Activated T-cell treated with anti-CD3 and anti-CD28 coated beads, Interleukin-2, amount 50 U/mL, for 4 hours (primary cell): Measurements from ENCODE around the gene TEX19. TPM values are rescaled to one million over a fixed set of nuclear protein-coding genes. Genes with fewer than 3 reads are reported as not detected.
"Not testable (repeated sequence)": the region's sequence is repeated elsewhere in the genome, so short reads cannot be mapped to it uniquely, and the experiment has no call there.

ENCODE experiments used
- ATAC-seq, 2 donors: fragments of 200-7000 bp; cut with Tn5 transposase; one replicate each; pipeline ENCODE4 v1.10.0; 2021
- DNase-seq: peaks from one replicate; pipeline ENCODE4 v3.0.0-alpha.2; 2020
- H3K27me3 Mint-ChIP-seq: one replicate; pipeline ENCODE4 v1.8.0; 2021; ENCODE audit warnings: low read depth, mixed read lengths
- H3K36me3 Mint-ChIP-seq: one replicate; pipeline ENCODE4 v1.8.0; 2022; ENCODE audit warnings: mixed read lengths; ENCODE audit not compliant: insufficient read depth
- H3K4me1 Mint-ChIP-seq: one replicate; pipeline ENCODE4 v1.8.0; 2021; ENCODE audit warnings: low read depth, mixed read lengths
- H3K4me3 Mint-ChIP-seq: one replicate; pipeline ENCODE4 v1.8.0; 2021; ENCODE audit warnings: mild to moderate bottlenecking, moderate library complexity, mixed read lengths
- H3K9me3 Mint-ChIP-seq: one replicate; pipeline ENCODE4 v1.8.0; 2021; ENCODE audit warnings: mixed read lengths
- total RNA-seq, 3 donors: library from RNA; stranded (reverse); gene quantifications; one replicate each; pipeline ENCODE4 v1.2.1, GENCODE V29; 2021

The TEX19 gene
- total RNA-seq, 3 donors from 2014 or later: 0.16 to 0.38 (median 0.25) TPM

DNA sequence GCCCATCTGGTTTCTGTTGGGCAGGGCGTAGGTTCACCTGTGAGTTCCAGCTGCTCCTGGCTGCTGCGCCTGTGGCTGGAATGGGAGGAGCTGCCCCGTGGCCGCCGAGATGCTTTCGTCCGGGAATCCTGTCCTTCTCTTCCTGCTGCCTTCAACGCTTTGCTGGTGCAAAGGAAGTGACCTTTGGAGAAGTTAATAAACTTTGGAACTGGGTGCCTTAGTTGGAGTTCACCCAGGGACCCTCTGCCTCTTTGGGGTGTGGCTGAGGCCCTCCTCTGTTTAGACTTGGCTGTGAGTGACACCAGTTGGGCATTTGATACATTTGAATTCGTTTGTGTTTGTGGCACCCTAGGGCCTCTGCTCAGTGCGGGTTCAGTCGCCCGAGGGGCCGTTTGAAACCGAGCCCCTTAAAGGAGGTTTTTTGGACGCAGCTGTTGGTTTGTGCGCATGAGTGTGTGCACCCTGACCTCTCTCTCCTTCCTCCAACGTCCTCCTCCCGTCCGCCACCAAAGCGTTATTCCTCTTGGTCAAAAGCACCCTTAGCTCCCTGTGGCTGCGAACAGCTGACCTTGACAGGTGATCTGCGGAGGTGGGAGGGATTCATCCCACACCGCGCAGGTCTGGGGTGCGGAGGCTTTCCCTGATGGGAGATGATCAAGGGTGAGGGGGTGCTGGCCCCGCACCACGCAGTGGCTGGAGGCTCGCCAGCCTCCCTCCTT is 16.5 kb upstream of the TEX19 start:
- Mint-ChIP-seq H3K4me3 (no peak overlapping the region), H3K9me3 (no peaks in the 10 kb centered on the region), H3K36me3 (no peaks in the 10 kb centered on the region), H3K27me3 (no peaks in the 10 kb centered on the region), H3K4me1 (peaks cover 12% of the 10 kb centered on the region)
- DNase-seq (no peak), ATAC-seq (no peak)

- Mint-ChIP-seq H3K36me3 (no peaks in the 10 kb centered on the region), H3K9me3 (no peaks in the 10 kb centered on the region), H3K4me3 (no peak overlapping the region), H3K27me3 (peaks cover 1% of the 10 kb centered on the region), H3K4me1 (peaks cover 12% of the 10 kb centered on the region)
- ATAC-seq (no peak), DNase-seq (no peak)
Observed at GRCh38 chr17:82343560-82343959, 15.5 kb upstream of the TEX19 start.

DNA sequence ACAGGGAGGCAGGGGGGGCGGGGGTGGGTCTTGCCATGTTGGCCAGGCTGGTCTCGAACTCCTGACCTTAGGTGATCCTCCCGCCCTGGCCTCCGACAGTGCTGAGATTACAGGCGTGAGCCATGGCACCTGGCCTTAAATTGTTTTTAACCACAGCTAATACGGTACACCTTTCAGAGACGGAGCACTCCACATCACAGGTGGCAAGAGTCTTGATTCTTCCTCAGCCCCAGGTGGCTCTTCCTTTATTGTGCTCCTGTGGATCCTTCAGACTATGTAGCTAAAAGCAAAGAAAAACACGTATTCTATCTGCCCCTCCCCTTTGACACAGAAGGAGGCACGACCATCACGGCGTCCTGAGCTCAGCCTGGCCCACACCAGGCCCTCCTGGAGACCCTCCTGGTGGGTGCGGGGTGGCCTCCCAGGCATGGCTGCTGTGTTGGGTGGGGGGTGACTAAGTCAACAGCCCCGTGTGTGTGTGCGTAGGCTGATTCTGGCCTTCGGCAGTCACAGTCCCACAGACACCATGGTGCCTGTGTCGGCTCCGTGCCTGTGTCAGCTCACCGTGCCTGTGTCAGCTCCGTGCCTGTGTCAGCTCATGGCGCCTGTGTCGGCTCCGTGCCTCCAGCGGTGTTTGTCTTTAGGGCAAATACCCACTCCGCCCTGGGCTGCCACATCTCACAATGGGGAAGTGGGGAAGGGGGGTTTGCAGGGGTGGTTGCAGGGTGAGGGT is 14.7 kb upstream of the TEX19 start:
- Mint-ChIP-seq H3K4me3 (no peak overlapping the region), H3K36me3 (no peaks in the 10 kb centered on the region), H3K27me3 (peaks cover 1% of the 10 kb centered on the region), H3K4me1 (peaks cover 6% of the 10 kb centered on the region), H3K9me3 (no peaks in the 10 kb centered on the region)
- DNase-seq (no peak), ATAC-seq (no peak)

- Mint-ChIP-seq H3K36me3 (no peaks in the 10 kb centered on the region), H3K9me3 (no peaks in the 10 kb centered on the region), H3K4me1 (peaks cover 6% of the 10 kb centered on the region), H3K27me3 (peaks cover 1% of the 10 kb centered on the region), H3K4me3 (no peak overlapping the region)
- ATAC-seq: no peak
- DNase-seq: no peak
Observed at GRCh38 chr17:82345151-82345976, 13.7 kb upstream of the TEX19 start.

- Mint-ChIP-seq H3K4me1 (peaks cover 6% of the 10 kb centered on the region), H3K27me3 (peaks cover 1% of the 10 kb centered on the region), H3K4me3 (no peak overlapping the region), H3K9me3 (no peaks in the 10 kb centered on the region), H3K36me3 (no peaks in the 10 kb centered on the region)
- DNase-seq (no peak), ATAC-seq (no peak)
Observed at GRCh38 chr17:82346342-82347300, 12.4 kb upstream of the TEX19 start.

DNA sequence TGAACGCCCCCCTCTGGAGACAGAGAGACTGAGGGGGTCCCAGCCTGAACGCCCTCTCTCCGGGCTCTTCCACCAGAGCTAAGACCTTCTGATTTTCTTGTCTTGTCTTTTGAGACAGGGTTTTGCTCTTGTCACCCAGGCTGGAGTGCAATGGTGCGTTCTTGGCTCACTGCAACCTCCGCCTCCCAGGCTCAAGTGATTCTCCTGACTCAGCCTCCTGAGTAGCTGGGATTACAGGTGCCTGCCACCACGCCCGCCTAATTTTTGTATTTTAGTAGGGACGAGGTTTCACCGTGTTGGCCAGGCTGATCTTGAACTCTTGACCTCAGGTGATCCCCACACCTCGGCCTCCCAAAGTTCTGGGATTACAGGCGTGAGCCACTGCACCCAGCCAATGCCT is 11.1 kb upstream of the TEX19 start:
- DNase-seq, H3K36me3 Mint-ChIP-seq, H3K27me3 Mint-ChIP-seq, ATAC-seq, H3K4me1 Mint-ChIP-seq, H3K4me3 Mint-ChIP-seq, H3K9me3 Mint-ChIP-seq: not testable (repeated sequence)

GRCh38 chr17:82348434-82348833 is 10.6 kb upstream of the TEX19 start:
- no peak for ATAC-seq
- peaks cover 6% of the 10 kb centered on the region for H3K4me1 Mint-ChIP-seq
- no peaks in the 10 kb centered on the region for H3K9me3 Mint-ChIP-seq
- H3K4me3 Mint-ChIP-seq: no peak overlapping the region
- peaks cover 1% of the 10 kb centered on the region for H3K27me3 Mint-ChIP-seq
- no peaks in the 10 kb centered on the region for H3K36me3 Mint-ChIP-seq
- no peak for DNase-seq

GRCh38 chr17:82348866-82349265 is 10.2 kb upstream of the TEX19 start:
- ATAC-seq: no peak
- Mint-ChIP-seq H3K4me3 (no peak overlapping the region), H3K27me3 (peaks cover 1% of the 10 kb centered on the region), H3K4me1 (peaks cover 6% of the 10 kb centered on the region), H3K36me3 (no peaks in the 10 kb centered on the region), H3K9me3 (no peaks in the 10 kb centered on the region)
- no peak for DNase-seq

DNA sequence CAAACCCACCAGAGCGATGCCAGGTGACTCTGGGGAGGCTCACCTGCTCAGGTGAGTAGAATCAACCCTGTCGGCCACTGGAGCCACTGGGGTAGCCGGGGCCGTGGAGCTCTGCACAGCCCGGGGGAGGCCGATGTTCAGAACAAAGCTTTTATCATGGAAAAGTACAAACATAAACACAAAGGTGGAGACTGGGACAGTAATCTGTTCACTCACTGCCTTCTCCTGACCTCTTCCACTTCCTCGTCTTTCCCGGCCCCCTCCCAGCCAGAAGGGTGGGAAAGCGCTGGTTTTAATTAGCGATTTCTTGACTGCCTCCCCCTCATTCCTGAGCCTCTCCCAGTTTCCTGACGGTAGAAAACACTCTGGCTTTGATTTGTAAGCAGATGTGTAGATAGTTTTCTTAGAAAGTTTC is 9.8 kb upstream of the TEX19 start:
- Mint-ChIP-seq H3K4me1 (peaks cover 6% of the 10 kb centered on the region), H3K27me3 (peaks cover 1% of the 10 kb centered on the region), H3K9me3 (no peaks in the 10 kb centered on the region), H3K4me3 (no peak overlapping the region), H3K36me3 (no peaks in the 10 kb centered on the region)
- DNase-seq: no peak
- ATAC-seq: no peak

DNA sequence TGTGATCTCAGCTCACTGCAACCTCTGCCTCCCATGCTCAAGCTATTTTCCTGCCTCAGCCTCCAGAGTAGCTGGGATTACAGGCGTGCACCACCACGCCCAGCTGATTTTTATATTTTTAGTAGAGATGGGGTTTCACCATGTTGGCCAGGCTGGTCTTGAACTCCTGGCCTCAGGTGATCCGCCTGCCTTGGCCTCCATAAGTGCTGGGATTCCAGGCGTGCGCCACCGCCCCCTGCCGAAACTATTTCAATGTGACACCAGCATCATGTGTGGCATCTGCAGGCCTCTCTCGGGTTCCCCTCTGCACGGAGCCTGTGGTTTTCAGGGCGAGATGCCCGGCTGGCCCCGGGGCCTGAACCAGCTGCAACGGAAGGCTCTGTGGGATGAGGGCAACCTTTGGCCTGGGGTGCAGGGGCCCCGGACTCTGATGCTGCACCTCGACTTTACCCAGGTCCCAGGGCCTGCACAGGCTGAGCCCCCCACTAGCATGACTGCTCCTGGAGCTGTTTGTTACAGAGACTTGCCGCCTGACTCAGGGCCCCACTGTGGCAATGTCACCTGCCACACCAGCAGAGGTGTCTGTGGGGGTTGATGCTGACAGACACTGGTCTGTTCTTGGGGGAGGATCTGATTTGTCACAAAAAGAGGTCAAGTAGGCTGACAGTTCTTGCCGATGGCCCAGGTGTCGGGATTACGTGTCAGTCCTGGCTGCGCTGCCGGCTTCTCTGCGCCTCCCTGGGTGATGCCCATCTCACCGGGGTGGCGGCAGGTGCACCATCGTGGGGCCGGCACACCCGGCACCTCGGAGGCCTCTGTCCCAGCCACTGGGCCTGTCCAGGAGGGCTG is 8.6 kb upstream of the TEX19 start:
- Mint-ChIP-seq H3K36me3 (no peaks in the 10 kb centered on the region), H3K4me3 (no peak overlapping the region), H3K9me3 (no peaks in the 10 kb centered on the region), H3K27me3 (peaks cover 6% of the 10 kb centered on the region), H3K4me1 (peaks cover 6% of the 10 kb centered on the region)
- no peak for DNase-seq
- peak in 1 of 2 donors; percentile 58 for ATAC-seq

GRCh38 chr17:82351254-82351712 is 7.8 kb upstream of the TEX19 start:
- H3K36me3 Mint-ChIP-seq: no peaks in the 10 kb centered on the region
- H3K4me3 Mint-ChIP-seq: no peak overlapping the region
- no peaks in the 10 kb centered on the region for H3K9me3 Mint-ChIP-seq
- ATAC-seq: no peak
- H3K27me3 Mint-ChIP-seq: peaks cover 8% of the 10 kb centered on the region
- no peak for DNase-seq
- peaks cover 5% of the 10 kb centered on the region for H3K4me1 Mint-ChIP-seq

GRCh38 chr17:82351713-82352488 is 7.1 kb upstream of the TEX19 start:
- Mint-ChIP-seq H3K4me3 (no peak overlapping the region), H3K4me1 (no peaks in the 10 kb centered on the region), H3K27me3 (peaks cover 8% of the 10 kb centered on the region), H3K36me3 (no peaks in the 10 kb centered on the region), H3K9me3 (no peaks in the 10 kb centered on the region)
- peak; percentile 83 for DNase-seq
- peak; percentile 89 to 90 for ATAC-seq
